HG03469 (cell line): ENCODE data around the gene NOP53.
"Not testable (repeated sequence)": the region's sequence is repeated elsewhere in the genome, so short reads cannot be mapped to it uniquely, and the experiment has no call there.

Experiments
- ATAC-seq: cut with Tn5 transposase; IDR thresholded peaks from one replicate; pipeline ENCODE4 v1.9.1; 2021; ENCODE audit warnings: mild to moderate bottlenecking, moderate library complexity, moderate number of reproducible peaks; ENCODE audit not compliant: unreplicated experiment

Gene NOP53

DNA sequence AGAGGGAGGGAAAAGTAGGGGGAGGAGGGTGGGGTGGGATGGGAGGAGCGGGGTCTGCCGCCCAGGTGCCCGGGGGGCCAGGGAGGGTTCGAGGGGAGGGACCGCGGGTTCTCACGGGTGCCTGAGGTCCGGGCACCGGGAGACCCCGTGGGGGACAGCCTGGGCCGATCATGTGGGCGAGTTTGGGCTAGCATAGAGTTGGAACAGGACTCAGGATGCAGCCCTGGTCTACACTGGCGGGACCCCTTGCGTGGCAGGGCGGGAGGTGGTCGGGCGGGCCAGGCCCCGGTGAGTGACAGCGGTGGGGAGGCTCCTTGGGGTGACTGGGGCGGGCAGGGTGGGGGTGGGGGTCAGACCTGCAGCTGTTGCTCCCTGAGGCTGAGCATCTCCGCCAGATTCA is 57.8 kb downstream of the NOP53 start:
- ATAC-seq, result not testable (repeated sequence)

DNA sequence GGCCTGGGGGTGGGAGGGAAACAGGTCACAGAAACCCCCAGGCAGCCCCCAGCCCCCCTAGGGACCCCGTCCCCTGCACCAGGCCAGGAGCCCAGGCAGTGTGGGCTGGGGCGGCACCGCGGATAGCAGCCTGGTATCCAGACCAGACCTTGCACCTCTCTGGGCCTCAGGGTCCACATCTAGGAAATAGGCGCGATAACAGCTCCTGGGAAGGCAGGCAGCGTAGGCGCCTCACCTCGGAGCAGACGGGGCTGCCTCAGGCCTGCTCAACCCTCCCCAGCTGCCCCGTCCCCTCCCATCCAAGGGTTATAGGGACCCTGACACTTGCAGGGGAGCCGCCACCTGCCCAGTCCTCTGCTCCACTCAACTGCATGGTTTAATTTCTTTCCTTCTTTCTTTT is 58.3 kb downstream of the NOP53 start:
- not testable (repeated sequence) for ATAC-seq

DNA sequence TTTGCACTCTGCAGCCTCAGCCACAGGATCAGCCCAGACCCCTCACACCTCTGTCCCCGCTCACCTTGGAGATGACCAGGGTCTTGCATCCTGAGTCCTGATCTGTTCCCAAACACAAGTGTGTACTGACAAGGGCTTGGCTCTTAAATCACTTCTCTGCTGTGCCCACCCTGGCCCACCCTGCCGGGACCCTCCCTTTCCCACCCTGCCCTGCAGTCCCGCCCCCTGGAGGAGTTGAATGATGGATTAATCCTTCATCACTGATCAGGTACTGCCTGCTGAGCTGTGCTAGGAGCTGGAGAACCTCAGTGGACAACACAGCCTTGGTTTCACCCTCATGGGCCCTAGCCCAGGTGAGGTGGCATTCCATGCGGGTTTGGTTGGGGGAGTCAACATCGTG is 59.1 kb downstream of the NOP53 start, which contains the start of gene TPRX1:
Gene TPRX1, minus strand, starts transcription at position 101 of the 400 bp plus-strand sequence. Its CDS starts 12 bp downstream, at position 89.
- ATAC-seq, result not testable (repeated sequence)

DNA sequence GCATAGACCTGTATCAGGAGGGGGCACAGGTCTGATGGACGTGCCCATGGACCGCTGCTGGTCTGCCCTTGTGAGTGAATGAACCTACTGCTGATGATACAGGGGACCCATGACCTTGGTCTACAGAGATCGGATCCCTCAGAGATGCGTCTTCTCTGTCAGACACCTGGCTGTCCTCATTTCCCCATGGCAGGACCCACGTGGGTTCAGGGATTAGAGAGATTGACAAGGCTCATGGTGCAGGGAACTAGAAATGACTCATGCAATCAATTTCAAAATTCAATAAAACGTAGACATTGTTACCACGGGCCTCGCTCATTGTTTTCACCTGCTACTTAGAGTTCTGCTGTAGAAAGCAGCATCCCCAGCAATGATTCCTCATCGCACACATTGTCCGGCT is 60.0 kb downstream of the NOP53 start:
- ATAC-seq, result no peak

DNA sequence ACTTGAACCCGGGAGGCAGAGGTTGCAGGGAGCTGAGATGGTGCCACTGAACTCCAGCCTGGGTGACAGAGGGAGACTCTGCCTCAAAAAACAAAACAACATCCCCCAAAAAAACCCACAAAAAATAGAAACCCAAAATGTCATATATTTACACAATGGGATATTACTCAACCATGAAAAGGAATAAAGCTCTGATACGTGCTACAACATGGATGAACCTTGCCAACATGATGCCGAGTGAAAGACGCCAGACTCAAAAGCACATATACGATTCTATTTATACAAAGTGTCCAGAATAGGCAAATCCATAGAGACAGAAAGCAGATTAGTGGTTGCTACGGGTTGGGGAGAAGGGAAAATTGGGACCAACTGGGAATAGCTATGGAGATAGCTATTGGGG is 61.1 kb downstream of the NOP53 start:
- no peak for ATAC-seq
